WERI-Rb-1 (cell line): Measurements from ENCODE around the gene GPR183.

Experiments
- DNase-seq: peaks from one replicate; pipeline ENCODE4 v3.0.0-alpha.2; 2020
- H3K27ac ChIP-seq: fragments of 250-450 bp; sonication (Bioruptor Pico); 2 replicates; pipeline ENCODE4 v1.5.1; 2020; ENCODE audit warnings: mild to moderate bottlenecking, moderate library complexity
- H3K27me3 ChIP-seq: fragments of 250-450 bp; sonication (Bioruptor Pico); 2 replicates; pipeline ENCODE4 v1.5.1; 2021; ENCODE audit warnings: mild to moderate bottlenecking, low read depth, moderate library complexity; ENCODE audit not compliant: insufficient read depth, severe bottlenecking
- H3K36me3 ChIP-seq: fragments of 250-450 bp; sonication (Bioruptor Pico); 2 replicates; pipeline ENCODE4 v1.5.1; 2020; ENCODE audit warnings: mild to moderate bottlenecking, moderate library complexity
- H3K4me3 ChIP-seq: 2 replicates; pipeline ENCODE4 v1.5.1; 2011; ENCODE audit warnings: low read depth, mild to moderate bottlenecking, control low read depth, low read length
- H3K9me3 ChIP-seq: fragments of 250-450 bp; sonication (Bioruptor Pico); 2 replicates; pipeline ENCODE4 v1.5.1; 2021; ENCODE audit warnings: mild to moderate bottlenecking, moderate library complexity; ENCODE audit not compliant: severe bottlenecking
- CTCF ChIP-seq: IDR thresholded peaks from 2 replicates; pipeline ENCODE4 v1.5.1; 2011; ENCODE audit warnings: low read depth, mild to moderate bottlenecking, control low read depth, inconsistent platforms, low read length

The GPR183 gene

DNA sequence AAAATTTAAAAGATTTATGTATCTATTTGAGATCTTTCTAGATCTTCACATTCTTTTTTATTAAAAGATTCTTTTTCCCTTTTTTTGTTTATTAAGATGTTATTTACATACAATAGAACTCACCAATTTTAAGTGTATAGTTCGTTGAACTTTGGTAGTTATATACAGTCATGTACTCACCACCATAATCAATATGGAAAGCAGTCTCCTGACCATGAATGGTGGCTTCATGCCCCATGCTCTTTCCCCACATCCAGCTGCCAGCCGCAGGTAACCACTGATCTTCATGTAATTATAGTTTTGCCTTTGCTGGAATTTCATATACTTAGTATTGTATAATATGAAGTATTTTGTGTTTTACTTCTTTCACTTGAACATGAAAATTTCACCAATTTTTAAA is 20.6 kb upstream of the GPR183 start:
- no peak overlapping the region for H3K27ac ChIP-seq
- no peak overlapping the region for H3K4me3 ChIP-seq
- no peaks in the 10 kb centered on the region for H3K27me3 ChIP-seq
- H3K9me3 ChIP-seq: no peaks in the 10 kb centered on the region
- TF ChIP-seq CTCF: no peak
- H3K36me3 ChIP-seq: peaks cover 33% of the 10 kb centered on the region
- DNase-seq: no peak

DNA sequence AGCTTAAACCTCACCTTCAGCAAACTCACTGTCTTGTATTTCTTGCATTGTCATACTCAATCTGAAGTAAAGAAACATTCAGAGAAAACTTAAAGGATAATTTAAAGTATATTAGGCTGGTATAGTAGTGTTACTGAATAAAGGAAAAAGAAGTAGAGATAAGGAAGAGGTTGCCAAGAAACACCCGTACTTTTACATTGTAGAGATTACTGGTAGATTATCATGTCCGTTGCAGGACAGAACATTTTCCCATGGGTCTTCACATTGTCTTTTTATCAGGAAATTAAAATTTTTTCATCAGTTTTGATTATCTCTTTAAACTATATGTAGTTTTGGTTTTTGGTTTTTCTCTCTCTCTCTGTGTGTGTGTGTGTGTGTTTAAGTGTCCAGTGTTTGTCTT is 19.9 kb upstream of the GPR183 start:
- Histone ChIP-seq H3K9me3 (no peaks in the 10 kb centered on the region), H3K4me3 (no peak overlapping the region), H3K27ac (no peak overlapping the region), H3K27me3 (no peaks in the 10 kb centered on the region), H3K36me3 (peaks cover 33% of the 10 kb centered on the region)
- DNase-seq: no peak
- TF ChIP-seq CTCF: no peak

DNA sequence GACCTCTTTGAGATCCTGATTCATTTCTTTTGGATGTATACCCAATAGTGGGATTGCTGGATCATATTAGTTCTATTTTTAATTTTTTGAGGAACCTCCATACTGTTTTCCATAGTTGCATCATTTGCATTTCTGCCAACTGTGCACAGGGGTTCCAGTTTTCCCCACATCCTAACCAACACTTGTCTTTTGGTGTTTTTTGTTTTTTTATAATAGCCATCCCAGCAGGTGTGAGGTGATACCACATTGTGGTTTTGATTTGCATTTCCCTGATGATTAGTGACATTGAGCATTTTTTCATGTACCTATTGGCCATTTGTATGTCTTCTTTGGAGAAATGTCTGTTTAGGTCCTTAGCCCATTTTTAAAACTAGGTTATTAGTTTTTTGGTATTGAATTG is 18.8 kb upstream of the GPR183 start:
- H3K36me3 ChIP-seq: peaks cover 31% of the 10 kb centered on the region
- DNase-seq: no peak
- H3K27me3 ChIP-seq: no peaks in the 10 kb centered on the region
- TF ChIP-seq CTCF: no peak
- H3K9me3 ChIP-seq: no peaks in the 10 kb centered on the region
- no peak overlapping the region for H3K4me3 ChIP-seq
- H3K27ac ChIP-seq: no peak overlapping the region

- Histone ChIP-seq H3K4me3 (no peak overlapping the region), H3K27ac (no peak overlapping the region), H3K36me3 (peaks cover 24% of the 10 kb centered on the region), H3K27me3 (no peaks in the 10 kb centered on the region), H3K9me3 (no peaks in the 10 kb centered on the region)
- DNase-seq: no peak
- no peak for TF ChIP-seq CTCF
These were observed 16.3 kb upstream of the GPR183 start for GRCh38 chr13:99323488-99323887.

DNA sequence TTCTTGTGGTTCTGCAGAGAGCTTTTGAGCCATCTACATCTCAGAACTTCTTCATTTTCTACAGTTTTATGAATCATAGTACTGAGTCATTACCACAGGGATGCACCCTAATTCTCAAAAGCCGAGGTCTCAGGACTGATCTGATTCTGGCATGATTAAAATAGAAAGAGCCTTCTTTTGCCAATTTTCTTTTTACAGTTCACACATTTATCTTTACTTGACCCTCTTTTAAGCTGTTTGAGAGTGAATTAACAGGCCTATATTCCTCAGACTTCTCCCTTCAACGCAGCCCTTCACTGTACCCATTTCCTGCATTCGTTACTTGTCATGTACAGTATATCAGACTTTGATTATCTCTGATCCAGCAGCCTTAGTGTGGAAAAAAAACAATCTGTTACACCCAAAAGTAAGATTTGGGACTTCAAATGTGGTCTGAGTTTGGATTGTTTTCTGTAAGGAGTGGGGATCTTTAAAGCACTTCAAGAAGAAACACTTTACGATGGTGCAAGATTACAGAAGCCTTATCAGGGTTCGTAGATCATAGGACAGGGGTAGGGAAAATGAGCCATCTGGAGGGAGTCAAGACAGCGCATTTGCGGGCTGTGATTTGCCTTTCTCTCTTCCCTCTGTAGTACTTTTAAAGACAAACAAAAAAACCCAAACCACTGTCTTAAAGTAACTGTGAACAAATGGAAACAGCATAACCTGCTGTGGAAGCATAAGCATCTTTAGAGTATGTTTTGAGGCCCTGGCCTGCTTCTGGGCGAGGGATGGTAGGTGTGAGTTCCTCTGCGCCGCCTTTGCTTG is 15.3 kb upstream of the GPR183 start:
- no peak overlapping the region for H3K27ac ChIP-seq
- H3K36me3 ChIP-seq: peaks cover 22% of the 10 kb centered on the region
- no peak overlapping the region for H3K4me3 ChIP-seq
- H3K27me3 ChIP-seq: no peaks in the 10 kb centered on the region
- H3K9me3 ChIP-seq: no peaks in the 10 kb centered on the region
- DNase-seq: no peak
- no peak for TF ChIP-seq CTCF

DNA sequence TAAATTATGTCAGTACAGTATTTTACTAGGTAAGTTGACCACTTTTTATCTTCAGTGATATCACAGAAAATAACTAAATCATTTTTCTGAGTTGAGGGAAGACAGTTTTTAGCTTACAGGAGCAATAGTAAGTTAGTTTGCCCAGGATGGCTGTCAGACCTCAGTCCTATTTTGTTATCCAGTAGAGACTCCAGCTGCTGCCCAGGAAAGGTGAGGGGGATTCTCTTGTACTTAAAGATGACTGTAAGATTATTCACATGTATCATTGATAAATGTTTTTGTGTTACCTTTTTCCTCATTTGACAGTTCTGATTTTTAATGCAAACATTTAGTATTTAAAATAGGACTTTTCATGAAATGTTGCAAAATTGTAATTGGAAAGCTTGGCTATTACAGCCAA is 14.5 kb upstream of the GPR183 start:
- no peak overlapping the region for H3K4me3 ChIP-seq
- H3K27ac ChIP-seq: no peak overlapping the region
- no peaks in the 10 kb centered on the region for H3K9me3 ChIP-seq
- no peak for DNase-seq
- no peak for TF ChIP-seq CTCF
- H3K27me3 ChIP-seq: no peaks in the 10 kb centered on the region
- H3K36me3 ChIP-seq: peaks cover 20% of the 10 kb centered on the region
